ENCODE results near the gene ZNF26. TPM values are rescaled to one million over a fixed set of nuclear protein-coding genes. Genes with fewer than 3 reads are reported as not detected.

The ZNF26 gene, protein sequence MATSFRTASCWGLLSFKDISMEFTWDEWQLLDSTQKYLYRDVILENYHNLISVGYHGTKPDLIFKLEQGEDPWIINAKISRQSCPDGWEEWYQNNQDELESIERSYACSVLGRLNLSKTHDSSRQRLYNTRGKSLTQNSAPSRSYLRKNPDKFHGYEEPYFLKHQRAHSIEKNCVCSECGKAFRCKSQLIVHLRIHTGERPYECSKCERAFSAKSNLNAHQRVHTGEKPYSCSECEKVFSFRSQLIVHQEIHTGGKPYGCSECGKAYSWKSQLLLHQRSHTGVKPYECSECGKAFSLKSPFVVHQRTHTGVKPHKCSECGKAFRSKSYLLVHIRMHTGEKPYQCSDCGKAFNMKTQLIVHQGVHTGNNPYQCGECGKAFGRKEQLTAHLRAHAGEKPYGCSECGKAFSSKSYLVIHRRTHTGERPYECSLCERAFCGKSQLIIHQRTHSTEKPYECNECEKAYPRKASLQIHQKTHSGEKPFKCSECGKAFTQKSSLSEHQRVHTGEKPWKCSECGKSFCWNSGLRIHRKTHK
- 1.9 and 2.1 TPM in 2 replicates for total RNA-seq

DNA sequence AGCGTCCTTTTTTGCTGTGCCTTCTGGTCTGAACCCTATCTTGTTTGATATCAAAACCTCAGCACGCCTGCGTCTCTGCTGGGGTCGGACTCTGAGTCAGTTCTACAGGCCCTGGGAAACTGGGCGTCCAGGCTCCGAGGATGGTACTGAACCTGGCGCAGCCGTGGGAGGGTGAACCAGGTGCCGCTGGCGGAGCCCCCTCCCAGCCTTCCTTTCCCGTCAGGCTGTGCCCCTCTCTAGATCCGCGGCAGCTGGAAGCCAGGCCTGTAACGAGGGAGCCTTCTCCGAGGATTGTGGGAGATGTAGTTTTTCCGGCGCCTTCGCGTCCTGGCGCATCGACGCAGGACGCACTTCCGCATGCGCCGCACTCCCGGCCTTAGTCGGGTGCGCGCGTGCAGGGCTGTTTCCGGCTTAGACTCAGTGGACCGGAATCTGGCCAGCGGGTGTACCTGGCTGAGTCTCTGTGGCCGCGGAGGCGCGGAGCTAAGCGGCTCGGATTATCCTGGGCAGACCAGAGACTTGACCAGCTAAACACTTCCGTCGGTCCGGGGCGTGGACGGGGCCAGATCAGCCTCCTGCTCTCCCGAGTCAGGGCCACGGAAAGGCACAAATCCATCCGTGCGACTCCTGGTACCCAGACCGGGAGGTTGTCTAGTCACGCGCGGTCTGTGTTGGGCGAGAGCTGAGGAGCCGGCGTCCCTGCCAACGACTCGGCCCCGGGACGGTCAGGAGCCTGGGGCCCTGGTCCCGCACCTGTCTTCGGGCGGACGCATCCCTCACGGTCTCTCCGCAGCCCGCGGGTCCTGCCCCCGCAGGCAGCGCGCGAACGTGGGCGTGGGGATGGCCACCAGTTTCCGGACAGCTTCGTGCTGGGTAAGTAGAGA, at the start of gene ZNF26:
ZNF26 (plus strand) TSS at position 367 of the 884 bp plus-strand sequence; CDS start at position 841, 474 bp downstream.

DNA sequence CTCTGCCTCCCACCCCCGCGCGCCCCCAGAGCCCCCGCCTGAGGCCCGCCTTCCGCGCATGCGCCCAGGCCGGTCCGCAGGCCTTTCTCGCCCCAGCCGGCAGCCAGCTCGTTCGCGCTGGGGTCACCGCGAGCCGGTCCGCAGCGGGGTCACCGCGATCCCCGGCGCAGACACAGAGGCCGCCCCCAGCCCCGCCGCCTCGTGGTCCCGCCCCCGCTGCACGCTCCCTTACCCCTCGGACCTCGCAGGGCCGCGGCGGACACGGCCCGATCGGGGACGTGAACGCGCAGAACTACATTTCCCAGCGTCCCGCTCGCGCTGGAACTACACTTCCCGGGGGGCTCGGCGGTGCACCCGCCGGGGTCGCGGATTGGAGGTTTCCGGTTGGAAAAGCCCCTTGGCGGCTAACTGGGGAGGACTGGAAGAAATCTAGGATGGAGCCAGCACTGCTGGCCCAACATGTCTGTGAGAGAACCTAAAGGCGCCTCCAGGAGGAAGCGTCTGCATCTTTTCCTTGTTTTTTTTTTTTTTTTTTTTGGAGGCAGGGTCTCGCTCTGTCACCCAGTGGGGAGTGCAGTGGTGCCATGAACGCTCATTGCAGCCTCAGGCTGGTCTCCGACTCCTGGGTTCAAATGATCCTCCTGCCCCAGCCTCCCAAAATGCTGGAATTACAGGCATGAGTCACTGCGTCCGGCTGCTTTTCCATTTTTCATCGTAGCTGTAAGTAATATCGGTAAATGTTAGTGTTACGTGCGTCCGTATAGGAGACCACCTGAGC, 30.0 kb upstream of the ZNF26 start, which contains the start of gene ZNF605:
ZNF605 (minus strand) TSS at position 296 of the 778 bp plus-strand sequence. CDS start 10,671 bp downstream, outside the sequence.

DNA sequence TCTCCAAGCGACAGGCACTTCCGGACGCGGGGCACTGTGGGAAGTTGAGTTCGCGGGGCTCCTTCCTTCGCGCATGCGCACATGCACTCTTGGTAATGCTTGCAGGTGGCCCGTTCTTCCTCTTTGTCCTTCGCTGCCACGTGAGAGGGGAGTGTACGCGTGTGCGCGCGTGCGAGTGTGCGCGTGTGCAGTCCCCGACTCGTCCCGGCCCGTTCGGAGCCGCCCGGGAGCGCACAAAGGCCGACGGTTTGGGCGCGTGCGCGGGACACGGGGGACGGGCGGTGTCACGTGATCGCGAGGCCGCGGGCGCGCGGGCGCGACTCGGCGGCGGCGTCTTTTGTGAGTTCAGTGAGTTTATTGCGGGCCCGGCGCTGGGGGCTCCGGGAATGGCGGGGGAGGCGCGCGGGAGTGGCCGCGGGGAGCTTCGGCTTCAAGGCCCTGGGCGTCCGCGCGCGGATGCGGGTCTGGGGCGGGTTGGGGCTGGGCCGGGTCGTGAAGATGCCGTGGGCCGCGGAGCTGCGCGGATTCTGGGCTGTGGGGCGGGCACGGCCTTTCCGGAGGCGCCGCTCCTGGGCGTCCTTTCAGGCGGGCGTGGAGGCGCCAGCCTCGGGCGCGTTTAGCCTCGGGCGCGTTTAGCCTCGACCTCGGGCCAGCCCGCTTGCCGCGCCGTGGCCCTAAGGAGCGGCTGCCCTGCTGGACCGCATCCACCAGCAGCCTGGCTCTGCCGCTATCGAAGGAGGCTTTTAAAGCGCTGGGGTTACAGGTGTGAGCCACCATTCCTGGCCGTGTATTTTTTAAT, 51.2 kb downstream of the ZNF26 start, which contains the start of gene ZNF84:
ZNF84 (plus strand) TSS at position 303 of the 799 bp plus-strand sequence. CDS start 3,959 bp downstream, outside the sequence.

Other genes with a start within 250 kb of the ZNF26 start
- 30.8 and 33.8 TPM in 2 replicates for gene ANKLE2, start 224.5 kb upstream of the ZNF26 start, total RNA-seq
- 56.2 and 69.5 TPM in 2 replicates for gene GOLGA3, start 157.5 kb upstream of the ZNF26 start, total RNA-seq
- gene CHFR, start 98.8 kb upstream of the ZNF26 start, total RNA-seq = 41.1 and 41.4 TPM in 2 replicates
- 3.7 and 10.0 TPM in 2 replicates for gene ZNF605, start 30.1 kb upstream of the ZNF26 start, total RNA-seq
- gene ZNF84, start 51.1 kb downstream of the ZNF26 start, total RNA-seq = 10.0 and 16.0 TPM in 2 replicates
- gene ZNF140, start 94.6 kb downstream of the ZNF26 start, total RNA-seq = 7.5 and 17.2 TPM in 2 replicates
- gene ZNF891, start 143.9 kb downstream of the ZNF26 start, total RNA-seq = 0.23 and 0.60 TPM in 2 replicates
- gene ZNF10, start 144.3 kb downstream of the ZNF26 start, total RNA-seq = 3.7 and 4.3 TPM in 2 replicates
- gene ZNF268, start 195.1 kb downstream of the ZNF26 start, total RNA-seq = 7.7 and 23.0 TPM in 2 replicates
- gene ANHX, start 249.5 kb downstream of the ZNF26 start, total RNA-seq = not detected in 2 replicates